SK-N-DZ (cell line): ENCODE results near the gene KIF18B.

Experiments used
- DNase-seq: peaks from one replicate; pipeline ENCODE4 v3.0.0-alpha.2; 2015; ENCODE audit warnings: low spot score

The KIF18B gene

DNA sequence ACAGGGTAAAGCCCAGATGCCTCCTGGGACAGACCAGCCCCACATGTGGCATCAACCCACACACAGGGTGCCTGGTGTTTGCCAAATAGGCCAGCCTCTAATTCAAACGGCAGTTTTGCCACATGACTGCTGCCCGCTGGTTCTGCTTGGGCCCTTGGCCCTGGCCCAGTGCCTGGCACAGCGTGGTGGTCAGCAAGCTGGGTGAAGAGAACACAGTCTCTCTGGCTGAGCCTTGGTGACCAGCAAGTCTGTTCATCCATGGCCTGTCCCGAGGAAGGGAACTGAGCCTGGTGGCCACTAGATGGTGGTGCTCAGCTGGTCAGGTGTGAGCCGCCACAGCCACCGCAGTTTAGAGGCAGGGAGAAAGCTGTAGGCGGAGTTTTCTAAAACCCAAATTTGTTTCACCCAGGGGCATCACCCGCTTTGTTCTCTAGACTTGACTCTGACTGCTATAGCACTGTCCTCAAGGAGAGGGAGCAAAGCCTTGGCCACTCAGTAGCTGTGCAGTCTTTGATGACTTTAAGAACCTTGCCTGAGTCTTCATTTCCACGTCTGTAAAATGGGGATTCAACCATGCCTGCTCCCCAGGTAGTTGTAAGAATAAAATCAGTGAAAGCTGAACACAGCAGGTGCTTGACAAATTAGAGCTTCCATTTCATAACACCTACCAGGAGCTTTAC lies 27.5 kb downstream of the KIF18B start:
- DNase-seq, result peak; percentile 86

DNA sequence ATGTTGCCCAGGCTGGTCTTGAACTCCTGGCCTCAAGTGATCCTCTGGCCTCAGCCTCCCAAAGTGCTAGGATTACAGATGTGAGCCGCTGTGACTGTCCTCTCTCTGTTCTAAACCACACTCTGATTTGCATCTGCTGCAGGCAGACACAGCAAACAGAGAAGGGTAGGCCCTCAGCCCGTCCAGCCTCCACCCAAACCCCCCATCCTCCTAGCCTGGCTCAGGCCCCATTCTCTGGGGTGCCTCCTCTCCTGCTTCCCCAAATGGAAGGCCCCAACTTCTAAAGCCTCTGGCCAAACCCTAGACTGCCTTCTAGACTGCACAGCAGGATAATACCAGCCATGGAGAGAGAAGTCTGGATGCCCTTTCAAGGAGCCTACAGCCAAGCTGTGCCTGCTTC lies 28.2 kb downstream of the KIF18B start:
- no peak for DNase-seq

DNA sequence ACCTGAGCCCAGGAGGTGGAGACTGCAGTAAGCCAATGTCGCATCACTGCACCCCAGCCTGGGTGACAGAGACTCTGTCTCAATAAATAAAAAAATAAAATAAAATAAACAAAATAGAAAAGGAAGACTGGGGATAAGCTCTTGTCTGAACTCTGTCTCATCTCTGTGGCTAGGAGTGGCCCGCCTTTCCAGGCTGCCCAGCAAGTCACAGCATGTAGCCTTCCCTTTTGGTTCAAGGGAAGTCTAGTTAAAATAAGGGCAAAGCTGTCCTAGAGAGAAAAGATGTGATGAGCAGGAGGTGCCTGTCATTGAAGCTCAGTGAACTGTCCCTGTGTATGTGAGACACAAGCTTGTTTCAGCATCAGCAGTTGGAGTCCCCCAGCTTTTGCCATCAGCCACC lies 29.6 kb downstream of the KIF18B start:
- no peak for DNase-seq

DNA sequence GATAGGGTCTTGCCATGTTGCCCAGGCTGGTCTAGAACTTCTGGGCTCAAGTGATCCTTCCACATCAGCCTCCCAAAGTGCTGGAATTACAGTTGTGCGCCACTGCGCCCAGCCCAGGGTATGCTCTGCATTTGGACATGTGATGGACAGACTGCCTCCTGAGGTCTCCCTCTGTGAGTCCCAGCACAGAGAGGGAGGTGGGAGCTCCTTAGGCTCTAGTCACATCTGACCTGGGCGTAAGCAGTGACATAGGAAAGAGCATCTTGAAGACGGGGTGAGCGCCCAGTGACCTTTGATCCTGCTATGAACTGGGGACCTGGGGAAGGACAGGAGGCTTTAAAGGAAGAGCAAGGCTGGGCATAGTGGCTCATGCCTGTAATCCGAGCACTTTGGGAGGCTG lies 30.1 kb downstream of the KIF18B start:
- no peak for DNase-seq

DNA sequence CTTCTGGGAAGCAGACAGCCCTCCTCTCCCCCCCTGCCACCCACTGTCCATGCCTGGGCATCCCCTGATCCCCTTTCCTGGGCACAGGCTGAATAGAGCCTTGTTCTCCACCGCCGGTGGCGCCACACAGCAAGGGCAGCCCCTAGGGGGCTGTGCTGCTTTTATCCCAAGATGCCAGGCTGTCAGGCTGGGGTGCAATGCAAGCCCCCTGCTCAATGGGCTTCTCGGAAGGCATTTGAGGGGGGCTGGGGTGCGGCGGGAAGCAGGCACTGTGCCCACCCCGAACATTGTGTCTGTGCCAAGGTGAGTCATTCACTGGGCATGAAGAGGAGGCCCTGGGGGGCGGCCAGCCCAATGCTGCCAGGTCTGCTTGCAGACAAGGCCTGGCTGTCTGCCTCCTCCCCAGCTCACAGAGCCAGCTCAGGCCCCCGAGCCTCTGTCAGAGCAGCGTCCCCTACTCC lies 30.8 kb downstream of the KIF18B start:
- no peak for DNase-seq

DNA sequence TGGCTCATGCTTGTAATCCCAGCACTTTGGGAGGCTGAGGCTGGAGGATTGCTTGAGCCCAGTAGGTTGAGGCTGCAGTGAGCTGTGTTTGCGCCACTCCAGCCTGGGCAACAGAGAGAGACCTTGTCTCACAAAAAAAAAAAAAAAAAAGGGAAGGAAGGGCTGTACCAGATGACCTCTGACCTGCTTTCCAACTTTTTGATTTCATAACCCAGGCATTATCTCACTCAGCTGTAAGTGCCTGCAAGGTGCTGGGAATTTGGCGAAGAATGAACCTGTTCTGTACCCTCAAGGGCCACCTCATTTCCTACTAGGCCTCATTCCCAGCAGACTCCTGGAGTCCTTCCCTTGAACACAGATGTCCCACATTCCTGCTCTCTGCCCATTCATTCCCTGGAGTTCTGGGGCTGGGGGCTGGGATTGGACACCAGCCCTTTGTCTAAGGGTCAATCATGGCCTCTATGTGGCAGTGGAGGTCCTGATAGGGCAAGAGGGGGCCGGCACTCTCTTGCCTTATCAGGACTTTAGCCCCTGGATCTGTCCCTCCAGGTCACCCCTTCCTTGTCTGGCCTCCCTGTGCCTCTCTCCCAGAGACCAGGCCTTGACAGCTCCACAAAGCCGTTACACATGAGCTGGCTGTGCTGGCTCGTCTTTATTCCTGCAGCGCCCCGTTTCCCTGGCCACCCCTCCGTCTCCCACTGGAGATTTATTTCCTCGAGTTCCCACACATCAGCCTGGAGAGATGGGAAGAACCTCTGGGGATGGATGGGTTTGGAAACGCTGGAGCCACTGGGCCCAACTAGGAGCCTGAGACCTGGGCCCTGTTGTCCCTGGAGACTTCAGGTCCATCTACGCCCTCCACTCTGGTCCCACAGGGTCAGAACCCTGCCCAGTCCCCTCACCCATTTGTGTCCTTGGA lies 31.5 kb downstream of the KIF18B start:
- DNase-seq, result no peak

DNA sequence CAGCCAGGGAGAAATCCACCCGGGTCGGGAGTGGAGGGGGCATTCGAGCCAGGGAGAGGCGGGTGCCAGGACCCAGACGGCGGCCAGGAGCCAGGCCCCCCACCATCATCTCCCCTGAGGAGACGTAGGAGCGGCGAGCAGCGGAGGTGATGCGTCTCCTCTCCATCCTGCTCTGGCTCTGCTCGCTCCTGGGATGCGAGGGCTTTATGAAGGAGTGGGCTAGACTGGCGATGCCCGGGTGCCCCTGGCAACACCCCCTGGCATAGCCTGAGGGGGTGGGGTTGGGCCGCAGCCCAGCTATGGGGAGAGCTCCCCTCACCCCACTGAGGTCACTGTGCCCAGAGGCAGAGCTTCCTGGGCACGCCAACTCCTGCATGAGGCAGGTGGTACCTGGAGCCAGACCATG lies 32.2 kb downstream of the KIF18B start, which contains the start of gene GFAP:
TSS of gene GFAP (minus strand) at position 180 of the 406 bp plus-strand sequence. CDS start at position 166, 14 bp downstream.
- no peak for DNase-seq

DNA sequence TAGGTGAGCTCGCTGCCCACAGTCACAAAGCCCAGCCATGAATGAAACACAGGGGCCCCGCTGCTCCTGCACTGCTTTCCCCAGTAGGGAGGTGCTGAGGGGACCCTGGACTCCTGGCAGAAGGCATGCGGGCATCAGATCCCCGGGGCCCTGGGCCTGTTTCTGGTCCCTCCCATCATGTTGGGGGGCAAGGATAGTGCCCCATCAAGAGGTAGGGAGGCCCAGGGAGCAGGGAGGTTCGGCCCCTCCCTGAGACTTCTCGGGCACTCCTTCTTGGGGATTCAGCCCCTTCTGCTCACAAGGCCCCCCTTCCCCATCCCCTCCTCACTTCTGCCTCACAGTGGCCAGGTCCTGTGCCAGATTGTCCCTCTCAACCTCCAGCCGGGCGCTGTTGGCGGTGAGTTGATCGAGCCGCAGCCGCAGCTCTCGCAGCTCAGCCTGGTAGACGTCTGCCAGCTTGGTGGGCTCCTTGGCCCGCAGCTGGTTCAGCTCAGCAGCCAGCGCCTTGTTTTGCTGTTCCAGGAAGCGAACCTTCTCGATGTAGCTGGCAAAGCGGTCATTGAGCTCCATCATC lies 32.8 kb downstream of the KIF18B start:
- no peak for DNase-seq

DNA sequence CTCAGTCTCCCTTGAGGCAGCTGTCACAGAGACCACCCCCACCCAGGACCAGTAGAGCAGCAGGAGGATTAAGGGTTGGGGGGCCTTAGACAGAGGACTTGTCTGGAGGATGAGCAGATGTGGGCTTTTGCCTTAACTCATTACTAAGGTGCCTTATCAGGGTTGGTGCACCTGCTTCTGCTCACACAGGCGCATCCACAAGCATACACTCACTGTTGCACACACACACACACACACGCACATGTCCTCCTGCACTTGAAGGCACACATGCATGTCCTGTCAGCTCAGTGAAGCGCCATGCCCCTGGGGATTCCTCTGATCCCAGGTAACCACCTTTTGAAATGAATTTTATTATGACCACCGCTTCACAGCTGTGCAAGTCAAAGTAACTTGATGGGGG lies 33.4 kb downstream of the KIF18B start:
- DNase-seq, result peak; percentile 57

DNA sequence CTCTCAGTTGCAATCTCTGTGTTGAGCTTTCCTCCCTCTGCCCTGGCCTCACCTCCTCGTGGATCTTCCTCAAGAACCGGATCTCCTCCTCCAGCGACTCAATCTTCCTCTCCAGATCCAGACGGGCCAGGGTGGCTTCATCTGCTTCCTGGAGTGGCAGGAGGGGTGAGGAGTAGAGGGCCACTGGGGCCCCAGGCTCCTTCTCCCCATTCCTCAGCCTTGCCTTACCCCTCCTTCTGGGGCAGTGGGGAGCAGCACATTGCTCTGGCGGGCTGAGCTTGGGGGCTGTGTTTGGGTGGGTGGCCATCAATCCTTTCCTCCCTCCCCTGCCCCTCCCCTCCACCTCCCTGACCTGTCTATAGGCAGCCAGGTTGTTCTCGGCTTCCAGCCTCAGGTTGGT lies 33.9 kb downstream of the KIF18B start:
- no peak for DNase-seq

DNA sequence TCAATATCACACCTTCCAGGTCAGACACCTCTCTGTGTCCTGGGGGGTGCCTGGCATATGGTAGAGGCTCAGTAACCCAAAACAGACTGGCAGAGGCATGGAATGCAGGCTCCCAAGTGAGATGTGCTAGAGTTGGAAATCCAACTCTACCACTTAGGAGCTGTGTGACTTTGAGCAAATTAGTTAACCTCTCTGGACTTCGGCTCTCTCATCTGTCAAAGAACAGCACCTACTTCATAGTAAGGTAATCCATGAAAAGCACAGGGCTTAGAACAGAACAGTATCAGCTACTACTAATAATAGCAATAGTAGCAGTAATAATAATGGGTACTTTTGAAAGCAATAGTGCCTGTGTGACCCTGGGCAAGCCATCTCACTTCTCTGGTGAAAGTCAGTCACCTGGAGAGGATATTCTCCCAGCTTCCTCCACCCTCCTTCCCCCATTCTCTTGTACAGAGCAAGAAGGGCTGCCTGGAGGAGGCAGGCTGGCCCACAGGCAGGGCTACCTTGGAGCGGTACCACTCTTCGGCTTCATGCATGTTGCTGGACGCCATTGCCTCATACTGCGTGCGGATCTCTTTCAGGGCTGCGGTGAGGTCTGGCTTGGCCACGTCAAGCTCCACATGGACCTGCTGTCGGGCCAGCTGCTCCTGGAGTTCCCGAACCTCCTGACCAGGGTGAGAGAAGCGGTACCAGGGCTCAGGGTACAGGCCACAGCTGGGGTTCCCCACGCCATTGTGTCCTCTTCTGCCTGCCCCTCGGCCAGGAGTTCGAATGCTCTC lies 34.6 kb downstream of the KIF18B start:
- no peak for DNase-seq

DNA sequence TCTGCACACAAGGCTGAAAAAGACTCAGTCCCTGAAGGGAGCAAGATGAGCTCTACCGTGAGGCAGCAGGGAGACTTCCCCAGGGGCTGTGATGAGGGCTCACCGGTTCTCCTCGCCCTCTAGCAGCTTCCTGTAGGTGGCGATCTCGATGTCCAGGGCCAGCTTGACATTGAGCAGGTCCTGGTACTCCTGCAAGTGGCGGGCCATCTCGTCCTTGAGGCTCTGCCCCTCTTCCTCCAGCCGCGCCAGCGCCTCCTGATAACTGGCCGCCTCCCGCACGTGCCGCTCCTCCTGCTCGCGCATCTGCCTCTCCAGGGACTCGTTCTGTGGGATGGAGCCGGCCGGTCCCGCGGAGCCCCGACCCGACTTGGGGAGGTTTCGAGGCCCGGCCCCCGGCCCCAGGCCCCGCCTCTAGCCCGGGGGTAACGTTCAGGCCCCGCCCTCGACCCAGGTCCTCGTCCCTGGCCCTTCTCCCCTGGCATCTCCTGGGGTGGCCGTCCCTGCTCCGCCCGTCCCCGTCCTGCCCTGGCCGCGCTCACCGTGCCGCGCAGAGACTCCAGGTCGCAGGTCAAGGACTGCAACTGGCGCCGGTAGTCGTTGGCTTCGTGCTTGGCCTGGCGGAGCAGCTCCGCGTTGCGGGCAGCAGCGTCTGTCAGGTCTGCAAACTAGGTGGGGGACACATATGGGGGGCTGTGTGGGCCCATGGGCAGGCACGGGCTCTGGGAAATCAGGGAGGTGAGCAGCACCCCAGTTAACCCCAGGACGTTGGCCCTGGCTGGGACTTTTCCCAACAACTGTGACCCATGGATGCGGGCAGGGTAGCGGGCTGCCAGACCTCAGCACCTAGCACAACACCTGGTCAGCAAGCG lies 36.2 kb downstream of the KIF18B start:
- DNase-seq, result peak; percentile 95

DNA sequence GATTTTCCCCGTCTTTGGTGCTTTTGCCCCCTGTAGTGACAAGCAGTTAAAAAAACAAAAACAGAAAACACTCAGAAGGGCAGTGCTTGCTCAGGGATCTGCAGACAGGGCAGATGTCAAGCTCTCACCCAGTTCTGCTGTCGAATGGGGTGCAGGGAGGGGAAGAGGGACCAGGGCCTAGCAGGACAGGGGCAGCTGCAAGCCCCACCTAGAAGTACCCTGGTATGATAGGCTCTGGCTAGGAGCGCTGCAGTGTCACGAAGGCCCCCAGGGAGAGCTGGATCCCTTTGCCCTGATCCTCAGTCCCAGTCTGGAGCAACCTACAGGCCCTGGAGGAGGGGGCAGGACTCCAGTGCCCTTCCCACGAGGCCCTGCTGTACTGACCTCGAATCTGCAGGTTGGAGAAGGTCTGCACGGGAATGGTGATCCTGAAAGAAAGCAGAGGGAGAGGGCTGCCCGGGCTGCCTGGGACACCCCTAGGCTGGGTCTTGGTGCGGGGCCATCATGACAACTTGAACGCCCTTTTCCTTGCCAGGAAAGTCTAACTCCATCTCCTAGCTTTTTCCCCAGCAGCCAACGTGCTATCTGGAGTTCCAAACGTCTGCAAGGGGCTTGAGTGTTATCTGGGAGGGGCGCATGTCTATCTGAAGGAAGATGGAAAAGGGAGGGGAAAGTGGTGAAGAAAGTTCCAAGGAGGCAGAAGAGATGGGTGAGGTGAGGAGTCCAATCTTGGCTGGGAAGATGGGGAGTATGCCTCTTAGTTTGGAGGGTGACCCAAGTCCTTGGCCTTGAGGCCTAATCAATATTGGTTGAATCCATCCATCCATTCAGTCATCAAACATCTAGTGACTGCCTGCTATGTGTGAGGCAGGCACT lies 37.1 kb downstream of the KIF18B start:
- DNase-seq, result no peak

DNA sequence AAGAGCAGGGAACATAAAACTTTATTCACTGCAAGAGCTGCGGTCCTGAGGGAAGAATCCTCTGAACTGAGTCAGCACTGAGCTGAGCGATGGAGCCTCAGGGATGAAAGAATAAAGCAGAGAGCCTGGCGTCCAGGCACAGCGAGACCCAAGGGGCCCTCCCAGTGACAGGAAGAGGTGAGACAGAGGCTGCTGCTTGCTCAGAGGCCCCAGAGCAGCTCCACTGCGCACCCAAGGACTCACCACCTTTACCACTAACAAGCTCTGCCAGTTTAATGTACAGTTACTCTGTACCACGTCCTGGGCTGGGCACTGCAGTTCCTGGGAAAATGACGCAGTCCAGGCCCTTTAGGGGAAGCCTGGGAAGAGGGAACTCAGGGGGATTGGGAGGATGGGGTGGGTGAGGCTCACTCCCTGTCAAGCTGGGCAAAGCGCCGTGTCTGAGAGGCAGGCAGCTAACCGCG lies 37.9 kb downstream of the KIF18B start:
- no peak for DNase-seq

DNA sequence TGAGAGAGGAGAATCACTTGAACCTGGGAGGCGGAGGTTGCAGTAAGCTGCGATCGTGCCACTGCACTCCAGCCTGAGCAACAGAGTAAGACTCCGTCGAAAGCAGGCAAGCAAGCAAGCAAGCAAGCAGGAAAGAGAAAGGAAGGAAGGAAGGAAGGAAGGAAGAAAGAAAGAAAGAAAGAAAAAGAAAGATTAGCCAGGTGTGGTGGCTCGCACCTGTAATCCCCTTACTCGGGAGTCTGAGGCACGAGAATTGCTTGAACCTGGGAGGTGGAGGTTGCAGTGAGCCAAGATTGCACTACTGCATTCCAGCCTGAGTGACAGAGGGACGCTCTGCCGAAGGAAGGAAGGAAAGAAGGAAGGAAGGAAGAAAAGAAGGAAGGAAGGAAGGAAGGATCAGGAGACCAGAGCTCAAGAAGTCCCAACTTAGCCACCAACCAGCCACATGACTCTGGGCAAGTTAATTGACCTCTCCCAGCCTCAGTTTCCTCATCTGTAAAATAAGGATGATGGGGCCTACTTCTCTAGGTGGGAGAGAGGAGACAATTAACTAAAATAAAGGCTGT lies 38.7 kb downstream of the KIF18B start:
- no peak for DNase-seq

DNA sequence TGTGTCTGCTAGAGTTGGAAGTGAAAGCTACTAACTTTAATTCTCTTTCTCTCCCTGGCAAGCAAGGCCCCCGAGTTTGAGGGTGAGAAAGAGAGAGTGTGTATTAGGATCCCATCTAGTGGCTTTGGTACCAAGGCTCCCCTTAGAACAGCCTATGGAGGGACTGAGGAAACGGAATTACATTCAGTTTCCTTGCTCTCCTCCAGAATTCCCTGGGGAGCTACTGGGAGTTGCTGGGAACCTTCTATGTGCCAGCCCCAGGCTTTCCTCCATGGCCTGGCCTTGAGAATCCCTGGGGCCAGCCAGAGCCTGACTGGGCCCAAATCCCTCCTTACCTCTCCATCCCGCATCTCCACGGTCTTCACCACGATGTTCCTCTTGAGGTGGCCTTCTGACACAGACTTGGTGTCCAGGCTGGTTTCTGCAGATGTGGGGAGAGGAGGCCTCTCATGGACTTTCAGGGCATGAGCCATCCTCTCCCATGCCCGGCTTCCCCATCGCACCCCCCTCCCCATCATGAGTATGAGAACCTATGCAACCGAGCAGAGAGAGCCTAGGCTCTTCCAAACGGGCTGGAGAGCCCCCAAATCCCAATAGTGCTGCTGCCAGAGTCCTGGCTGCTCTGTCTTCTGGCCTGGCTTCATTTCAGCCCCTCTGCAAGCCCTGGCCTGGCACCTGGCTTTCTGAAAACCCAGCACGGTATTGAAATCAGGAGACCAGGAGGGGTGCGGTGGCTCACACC lies 39.7 kb downstream of the KIF18B start:
- DNase-seq, result no peak

DNA sequence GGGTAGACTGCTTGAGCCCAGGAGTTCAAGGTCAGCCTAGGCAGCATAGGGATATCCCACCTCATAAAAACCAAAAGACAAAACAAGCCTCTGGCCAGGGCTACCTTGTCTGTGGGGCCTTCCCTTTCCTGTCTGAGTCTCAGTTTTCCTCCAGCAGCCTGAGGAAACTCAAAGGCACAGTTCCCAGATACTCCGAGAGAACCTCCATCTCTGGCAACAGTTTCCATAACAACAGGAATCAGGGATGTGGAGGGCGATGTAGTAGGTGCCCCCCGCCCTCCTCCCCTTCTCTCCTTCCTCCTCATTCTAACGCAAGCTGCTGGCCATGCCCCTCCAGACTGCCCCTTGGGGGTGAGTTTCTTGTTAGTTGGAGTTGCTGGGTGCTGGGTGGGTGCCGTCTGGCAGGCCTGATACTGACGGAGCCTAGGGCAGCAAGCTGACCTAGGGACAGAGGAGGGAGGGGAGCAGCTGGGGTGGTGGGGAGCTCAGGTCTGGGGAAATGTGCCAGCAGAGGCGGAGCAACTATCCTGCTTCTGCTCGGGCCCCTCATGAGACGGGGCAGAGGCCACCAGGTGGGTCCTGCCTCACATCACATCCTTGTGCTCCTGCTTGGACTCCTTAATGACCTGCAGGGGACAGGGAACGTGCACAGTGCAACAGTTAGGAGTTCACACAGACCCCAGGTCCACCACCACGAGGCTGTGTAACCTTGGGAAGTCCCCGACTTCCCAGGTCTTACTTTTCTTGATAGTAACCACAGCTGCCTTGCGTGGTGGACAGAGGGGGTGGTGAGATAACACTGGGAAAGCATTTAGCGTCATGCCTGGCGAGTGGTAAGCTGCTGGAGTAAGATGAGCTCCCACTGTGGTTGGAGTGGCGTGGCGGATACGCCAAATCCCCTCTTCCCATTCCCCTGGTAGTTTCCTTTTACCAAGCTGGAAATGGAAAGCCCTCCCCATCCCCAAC lies 40.5 kb downstream of the KIF18B start:
- no peak for DNase-seq
